Retina (tissue), 1 donor: ENCODE measurements around the gene MINDY4.

Experiments used
- DNase-seq: peaks from one replicate; pipeline ENCODE4 v3.0.0-alpha.2; 2016

MINDY4 gene

DNA sequence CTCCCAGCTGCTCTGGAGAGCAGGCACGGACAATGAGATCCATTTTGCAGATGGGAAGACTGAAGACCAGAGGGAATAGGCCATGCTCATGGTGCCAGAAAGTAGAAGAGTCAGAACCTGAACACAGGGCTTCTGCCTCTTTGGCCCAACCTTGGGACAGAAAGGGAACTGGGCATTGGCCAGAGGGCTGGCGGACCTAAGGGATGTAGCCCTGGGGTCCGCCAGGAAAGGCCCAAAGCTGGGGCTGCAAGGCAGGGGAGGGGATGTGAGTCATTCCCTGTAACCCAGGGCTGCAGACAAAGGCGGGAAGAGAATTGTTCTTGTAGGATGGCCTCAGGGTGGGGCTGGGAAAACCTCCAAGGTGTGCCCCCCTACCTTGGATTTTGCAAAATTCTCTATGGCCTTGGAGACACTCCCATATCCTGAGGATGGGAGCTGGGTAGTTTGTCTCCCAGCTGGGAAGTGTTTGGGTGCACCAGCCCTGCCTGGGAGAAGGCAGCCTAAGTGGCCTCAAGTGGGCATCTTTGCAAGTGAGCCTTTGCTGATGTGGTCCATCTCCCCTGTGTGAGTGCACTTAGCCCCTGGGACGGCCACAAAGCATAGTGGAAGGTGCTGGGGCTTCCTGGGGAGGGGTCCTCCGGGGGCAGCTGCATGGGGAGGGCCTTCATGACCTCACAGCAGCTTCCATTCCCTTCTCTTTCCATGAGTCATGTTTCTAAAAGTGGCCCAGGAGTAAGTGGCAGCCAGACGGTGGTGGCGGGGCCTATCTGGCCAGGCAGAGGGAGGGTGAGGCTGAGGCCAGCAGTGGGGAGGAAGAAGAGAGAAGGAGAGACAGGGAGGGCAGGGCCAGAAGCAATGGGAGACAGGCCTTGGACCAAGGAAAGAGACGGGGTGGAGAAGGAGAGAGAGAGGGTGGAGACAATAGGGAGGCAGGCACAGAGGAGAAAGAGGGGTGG, 149.6 kb downstream of the MINDY4 start:
- no peak for DNase-seq

DNA sequence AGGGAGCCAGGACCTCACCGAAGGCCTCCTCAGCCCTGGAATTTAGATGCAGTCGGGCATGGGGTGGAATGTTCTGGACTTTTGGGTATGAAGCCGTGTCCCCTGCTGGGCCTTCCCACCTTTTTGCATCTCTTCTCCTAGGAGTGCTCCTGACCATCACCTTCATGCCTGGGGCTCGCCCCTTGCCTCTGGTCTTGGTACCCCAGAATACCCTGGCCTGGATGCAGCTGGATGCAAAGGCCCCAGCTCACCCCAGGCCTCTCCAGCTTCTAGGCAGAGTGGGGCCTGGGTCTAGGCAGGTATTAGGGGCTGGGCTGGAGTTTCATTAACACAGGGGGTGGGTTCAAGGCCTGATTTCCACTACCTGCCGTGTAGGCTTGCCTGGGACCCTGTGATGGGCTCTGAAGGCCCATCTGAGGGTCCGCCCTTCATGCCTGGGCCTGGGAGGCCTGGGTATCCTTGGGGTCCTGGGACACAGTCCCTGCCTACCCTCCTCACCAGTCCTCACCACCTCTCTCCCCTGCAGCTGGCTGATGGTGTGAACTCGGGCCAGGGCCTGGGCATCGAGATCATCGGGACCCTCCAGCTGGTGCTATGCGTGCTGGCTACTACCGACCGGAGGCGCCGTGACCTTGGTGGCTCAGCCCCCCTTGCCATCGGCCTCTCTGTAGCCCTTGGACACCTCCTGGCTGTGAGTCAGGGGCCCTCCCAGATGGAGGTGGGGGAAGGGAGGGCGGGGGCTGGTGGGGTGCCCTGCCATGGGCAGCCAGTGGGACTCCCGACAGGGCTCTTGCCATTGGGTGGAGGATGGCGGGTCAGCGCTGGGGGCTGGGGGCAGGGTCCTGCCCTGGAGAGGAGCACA, 150.6 kb downstream of the MINDY4 start:
- DNase-seq: no peak

DNA sequence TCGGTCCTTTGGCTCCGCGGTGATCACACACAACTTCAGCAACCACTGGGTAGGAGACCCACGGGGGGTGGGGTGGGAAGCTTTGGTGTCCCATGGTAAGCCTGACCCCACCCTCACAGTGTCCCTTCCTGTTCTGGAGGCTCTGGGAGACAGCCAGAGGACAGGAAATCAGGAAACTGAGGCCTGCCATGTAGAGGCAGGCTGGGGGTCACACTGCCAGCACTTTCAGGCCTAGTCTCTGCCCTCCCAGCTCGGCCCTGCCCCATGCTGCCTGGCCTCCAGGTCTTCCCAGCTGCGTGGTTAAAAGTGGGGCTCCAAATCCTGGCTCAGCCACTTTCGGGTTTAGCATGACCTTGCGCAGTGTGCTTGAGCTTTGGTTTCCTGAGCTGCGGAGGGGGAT, 151.4 kb downstream of the MINDY4 start:
- DNase-seq: no peak

DNA sequence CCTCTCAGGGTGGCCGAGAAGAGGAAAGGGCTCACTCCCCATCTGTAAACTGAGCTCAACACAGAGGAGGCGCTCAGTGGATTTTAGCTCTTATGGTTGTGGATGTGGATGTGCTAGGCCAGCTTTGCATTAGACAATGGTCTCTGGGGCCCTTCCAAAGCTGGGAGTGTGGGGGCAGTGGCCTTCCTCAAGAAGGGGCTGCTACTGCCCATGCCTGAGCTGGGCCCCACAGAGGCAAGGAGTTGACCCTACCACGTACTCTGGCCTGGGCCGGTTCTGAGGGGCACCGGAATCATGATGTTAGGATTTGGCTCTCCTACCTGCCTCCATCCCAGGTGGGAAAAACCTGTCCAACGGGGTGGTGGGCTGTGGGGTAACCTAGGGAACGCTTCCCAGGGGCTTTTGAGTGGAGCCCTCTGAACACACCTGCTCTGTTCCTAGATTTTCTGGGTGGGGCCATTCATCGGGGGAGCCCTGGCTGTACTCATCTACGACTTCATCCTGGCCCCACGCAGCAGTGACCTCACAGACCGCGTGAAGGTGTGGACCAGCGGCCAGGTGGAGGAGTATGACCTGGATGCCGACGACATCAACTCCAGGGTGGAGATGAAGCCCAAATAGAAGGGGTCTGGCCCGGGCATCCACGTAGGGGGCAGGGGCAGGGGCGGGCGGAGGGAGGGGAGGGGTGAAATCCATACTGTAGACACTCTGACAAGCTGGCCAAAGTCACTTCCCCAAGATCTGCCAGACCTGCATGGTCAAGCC, 152.0 kb downstream of the MINDY4 start:
- DNase-seq: no peak

DNA sequence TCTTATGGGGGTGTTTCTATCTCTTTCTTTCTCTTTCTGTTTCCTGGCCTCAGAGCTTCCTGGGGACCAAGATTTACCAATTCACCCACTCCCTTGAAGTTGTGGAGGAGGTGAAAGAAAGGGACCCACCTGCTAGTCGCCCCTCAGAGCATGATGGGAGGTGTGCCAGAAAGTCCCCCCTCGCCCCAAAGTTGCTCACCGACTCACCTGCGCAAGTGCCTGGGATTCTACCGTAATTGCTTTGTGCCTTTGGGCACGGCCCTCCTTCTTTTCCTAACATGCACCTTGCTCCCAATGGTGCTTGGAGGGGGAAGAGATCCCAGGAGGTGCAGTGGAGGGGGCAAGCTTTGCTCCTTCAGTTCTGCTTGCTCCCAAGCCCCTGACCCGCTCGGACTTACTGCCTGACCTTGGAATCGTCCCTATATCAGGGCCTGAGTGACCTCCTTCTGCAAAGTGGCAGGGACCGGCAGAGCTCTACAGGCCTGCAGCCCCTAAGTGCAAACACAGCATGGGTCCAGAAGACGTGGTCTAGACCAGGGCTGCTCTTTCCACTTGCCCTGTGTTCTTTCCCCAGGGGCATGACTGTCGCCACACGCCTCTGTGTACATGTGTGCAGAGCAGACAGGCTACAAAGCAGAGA, 152.7 kb downstream of the MINDY4 start:
- peak; percentile 17 for DNase-seq

DNA sequence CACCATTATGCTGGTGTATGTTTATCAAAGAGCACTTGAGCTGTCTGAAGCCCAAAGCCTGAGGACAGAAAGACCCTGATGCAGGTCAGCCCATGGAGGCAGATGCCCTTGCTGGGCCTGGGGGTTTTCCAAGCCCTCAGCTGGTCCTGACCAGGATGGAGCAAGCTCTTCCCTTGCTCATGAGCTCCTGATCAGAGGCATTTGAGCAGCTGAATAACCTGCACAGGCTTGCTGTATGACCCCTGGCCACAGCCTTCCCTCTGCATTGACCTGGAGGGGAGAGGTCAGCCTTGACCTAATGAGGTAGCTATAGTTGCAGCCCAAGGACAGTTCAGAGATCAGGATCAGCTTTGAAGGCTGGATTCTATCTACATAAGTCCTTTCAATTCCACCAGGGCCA, 153.4 kb downstream of the MINDY4 start:
- no peak for DNase-seq

DNA sequence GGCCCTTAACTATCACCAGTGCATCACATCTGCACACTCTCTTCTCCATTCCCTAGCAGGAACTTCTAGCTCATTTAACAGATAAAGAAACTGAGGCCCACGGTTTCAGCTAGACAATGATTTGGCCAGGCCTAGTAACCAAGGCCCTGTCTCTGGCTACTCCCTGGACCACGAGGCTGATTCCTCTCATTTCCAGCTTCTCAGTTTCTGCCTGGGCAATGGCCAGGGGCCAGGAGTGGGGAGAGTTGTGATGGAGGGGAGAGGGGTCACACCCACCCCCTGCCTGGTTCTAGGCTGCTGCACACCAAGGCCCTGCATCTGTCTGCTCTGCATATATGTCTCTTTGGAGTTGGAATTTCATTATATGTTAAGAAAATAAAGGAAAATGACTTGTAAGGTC, 153.9 kb downstream of the MINDY4 start:
- no peak for DNase-seq

DNA sequence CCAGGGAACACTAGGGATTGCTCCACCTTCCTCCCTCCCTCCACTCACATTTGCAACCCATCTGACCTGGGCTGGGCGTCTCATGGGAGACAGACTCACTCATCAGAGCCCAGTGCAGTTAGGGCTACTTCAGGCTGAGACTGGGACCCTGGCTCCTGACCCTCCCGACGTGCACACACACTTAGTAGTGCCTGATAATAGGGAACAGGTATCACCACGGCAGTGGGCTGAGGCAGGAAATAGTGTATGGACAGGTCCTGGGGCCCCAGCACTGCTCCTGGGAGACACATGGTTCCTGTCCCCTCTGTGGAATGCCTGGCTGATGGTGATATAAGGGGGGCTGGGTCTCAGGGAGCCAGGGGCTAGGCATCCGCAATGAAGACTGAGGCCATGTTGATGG, 154.7 kb downstream of the MINDY4 start:
- DNase-seq: no peak

DNA sequence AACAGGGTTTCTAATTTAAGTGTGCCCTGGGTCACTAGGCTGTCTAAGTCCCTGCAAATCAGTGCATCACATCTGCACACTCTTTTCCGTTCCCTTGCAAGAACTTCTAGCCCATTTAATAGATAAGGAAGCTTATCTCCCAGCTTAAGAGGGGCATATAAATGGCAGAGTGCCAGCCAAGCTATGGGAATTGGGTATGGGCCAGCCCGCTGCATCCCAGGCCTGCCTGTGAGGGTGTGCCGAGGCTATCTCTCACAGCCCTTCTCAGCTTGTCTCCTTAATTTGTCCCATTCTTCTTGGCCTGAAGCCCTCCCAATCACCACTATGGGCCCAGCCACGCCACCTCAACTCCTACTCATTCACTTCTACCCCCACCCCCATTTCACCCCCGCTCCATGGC, 155.1 kb downstream of the MINDY4 start:
- no peak for DNase-seq

DNA sequence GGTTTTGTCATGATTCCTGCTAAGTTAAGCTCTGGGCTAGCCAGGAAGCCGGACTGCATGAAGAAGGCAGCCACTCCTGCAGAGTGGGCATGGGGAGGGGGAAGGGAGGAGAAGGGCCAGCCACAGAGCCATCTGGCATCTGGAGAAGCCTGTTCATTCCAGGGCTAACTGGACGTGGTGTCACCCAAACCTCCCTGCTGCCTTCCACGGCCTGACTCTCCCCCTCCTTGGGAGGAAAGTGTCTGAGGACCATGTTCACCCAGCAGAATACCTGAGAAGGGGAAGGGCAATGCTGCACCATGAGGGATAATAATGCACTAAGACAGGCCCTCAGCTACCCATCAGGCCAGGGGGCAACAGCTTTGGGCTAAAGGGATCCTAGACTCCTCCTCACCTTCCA, 155.8 kb downstream of the MINDY4 start:
- no peak for DNase-seq

DNA sequence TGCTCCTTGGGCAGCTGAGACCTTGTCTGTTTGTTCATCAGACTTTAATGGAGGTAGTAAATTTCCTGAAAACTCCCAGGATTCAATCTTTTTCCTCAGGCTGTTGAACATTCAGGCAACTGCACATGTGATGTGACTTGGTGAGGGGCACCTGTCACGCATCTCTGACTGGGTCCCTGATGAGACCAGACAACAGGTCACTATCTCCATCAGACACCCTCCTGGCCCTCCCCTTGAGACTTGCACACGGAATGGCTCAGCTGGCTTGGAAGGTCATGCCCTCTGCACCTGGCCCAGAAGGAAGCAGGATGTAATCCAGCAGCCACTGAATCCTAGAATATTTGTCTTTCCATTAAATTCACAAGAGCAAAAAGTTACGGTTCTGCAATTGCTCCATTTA, 156.3 kb downstream of the MINDY4 start:
- no peak for DNase-seq

DNA sequence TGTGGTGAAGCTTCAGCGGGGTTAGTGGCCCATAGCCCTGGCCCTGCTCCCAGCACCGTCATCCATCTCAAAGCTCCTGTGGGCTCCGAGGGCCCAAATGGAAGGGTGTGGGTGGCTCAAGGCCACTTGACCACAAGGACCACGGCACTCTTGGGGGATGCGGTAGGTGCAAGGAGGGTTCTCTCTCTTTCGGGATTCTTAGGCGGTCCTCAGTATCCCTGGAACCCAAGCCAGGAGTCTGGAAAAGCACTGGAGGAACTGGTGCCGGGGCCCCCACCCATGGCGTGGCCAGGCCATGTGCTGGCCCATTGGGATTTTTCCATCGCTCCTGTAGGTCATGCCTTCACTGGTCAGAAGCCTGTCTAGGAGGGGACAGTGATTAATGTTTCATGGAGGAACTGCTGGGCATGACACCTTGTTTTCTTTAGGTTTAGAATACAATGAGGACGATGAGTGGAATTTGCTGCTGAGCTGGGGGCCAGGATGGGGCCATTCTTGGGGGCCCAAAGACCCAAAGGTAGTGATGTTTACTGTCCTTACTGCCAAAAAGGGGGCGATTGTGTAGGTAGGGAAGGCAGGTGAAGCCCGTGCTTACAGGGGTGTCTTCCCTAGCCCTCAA, 157.1 kb downstream of the MINDY4 start:
- no peak for DNase-seq

DNA sequence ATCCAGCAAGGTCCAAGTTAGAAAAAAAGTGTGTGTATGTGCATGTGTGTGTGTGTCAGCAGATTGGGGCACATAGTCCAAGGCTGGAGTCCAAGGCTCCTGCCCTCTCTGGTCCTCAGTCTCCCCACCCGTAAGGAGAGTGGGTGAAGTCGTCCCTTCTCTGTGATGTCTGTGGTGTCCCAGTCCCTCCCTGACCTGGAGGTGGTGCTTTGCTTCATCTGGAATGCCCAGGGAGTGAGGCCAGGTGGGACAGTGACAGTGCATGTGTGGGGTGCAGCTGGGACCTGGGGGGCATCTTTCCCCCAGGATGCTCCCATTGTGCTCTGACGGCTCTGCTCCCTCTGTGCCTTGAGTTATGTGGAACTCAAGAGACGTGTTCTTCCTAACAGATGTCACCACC, 158.5 kb downstream of the MINDY4 start:
- DNase-seq: no peak

DNA sequence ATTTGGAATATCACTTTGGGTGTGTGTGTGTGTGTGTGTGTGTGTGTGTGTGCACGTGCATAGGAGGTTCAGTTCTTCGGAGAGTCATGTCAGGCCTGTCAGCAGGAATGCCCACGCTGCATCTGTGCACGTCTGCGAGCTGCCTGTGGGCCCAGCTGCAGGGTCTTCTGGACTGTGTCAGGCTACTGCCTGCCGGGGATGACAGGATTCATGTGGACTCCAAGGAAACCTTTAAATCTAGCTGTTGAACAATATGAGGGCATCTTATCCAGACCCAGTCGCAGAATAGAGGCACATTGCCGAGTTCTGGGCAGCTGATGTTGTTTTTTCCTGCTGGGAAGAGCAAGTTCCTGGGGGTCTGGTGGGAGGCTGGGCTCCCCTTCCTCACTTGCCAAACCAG, 159.4 kb downstream of the MINDY4 start:
- peak; percentile 14 for DNase-seq

DNA sequence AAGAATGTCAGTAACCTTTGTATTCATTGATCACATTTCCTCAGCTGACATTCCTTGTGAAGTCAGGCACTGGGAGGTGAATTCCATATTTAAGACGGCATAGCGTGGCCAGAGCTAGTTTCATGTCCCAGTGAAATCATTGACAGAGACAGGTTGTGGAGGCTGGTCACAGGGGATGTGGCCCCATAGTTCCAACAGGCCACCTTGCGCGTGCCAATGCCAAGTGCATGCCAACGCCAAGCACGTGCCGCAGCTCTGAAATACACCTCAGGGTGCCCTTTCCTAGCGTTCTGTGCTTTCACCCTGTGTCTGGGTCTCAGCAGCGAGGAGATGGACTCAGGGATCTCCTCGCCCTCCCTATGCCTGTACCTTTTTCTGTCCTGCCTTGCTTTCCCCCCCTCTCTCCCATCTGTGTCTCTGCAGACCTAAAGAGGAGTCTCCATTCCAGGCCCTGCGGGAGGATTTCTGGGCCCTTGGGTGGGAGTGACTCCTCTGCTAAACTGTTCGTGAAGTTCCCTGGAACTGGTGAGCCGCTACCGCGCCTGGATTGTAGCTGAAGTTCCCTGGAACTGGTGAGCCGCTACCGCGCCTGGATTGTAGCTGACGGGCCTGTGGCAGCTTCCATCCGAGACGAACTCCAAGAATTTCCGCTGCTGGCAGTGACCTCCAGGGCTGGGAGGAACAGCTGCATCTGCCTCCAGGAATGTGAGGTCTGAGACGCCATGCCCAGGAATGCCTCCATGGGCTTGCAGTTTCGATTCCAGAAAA, 160.1 kb downstream of the MINDY4 start:
- no peak for DNase-seq

DNA sequence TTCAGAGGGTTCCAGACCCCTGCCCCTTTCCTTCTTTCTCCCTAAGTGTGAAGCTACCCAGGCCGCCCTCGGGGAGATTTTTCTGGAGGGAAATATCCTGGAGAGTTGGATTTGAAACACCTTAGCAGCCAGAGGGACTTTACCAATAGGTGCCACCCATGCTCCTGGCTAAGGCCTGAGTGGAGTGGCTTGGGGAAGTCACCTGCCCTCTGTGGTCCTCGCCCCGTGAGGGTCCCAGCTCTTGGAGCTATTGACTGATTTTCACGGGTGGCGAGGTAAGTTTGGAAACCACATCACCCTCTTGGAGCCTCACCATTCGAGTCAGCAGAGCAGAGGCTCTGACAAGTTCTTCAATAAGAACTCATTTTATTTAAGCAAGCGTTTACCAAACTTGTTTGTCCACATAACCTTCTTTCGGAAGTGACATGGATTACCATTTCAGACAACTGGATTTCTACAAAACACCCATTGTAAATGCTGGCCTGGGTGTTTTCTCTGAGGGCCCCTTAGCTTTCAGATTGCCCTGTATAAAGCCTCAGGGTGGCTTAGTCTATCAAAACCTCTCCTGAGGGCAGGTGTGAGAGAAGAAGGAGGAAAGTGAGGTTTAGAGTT, 160.8 kb downstream of the MINDY4 start:
- DNase-seq: no peak

DNA sequence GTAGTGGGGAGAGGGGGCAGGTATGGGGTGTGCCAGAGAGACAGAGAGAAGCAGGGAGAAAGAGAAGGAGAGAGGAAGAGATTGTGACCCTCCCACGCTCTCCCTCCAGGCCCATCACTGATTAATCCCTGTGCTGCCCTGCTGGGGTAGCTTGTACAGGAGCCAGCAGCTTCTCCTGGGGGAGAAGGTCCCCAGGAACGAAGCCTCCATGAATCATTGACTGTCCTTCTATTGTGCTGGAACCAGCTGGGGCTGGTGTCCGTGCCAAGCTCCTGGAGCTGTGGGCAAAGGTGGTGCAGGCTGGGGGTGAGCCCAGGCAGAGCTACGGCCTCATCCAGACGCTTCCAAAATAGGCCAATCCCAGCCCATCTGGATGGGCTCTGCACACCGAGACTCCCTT, 161.3 kb downstream of the MINDY4 start:
- DNase-seq: no peak

DNA sequence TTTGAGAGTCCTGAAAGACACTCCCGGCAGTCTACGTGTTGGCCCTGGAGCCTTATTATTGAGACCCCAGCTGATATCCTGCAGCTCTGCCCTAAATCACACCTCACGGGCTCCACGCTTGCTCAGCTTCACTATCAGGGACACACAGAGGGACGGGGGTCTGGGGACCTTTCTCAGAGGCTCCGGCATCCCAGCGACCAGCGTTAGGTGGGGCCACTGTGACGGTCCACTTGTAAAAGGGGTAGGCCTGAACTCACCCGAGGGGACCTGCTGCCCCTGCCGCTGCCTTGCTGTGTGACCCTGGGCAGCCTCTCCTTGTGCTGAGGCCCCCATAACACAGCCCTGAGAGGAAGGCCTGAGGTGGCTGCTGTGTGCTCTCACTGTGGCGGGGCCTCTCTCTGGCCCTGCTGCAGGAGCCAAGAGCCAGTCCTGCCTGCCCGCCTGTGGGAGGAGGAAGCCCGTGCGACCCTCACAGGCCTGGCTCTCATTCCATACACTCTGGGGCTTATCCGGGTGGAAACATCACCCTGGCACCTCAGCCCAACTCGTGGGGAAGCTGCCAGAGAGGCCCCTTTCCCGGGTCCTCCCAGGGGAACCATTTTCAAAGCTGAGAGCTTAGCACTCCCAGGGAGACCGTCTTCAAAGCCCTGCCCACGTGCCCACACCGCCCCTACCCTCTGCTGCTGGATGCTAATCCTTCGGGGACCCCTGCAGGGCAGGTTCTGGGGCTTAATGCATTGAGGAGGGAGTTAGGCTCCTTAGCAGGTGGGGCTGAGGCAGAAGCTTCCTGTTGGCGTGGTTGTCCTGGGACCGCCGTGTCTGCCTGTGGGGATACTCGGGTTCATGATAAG, 162.1 kb downstream of the MINDY4 start:
- DNase-seq: peak; percentile 61

DNA sequence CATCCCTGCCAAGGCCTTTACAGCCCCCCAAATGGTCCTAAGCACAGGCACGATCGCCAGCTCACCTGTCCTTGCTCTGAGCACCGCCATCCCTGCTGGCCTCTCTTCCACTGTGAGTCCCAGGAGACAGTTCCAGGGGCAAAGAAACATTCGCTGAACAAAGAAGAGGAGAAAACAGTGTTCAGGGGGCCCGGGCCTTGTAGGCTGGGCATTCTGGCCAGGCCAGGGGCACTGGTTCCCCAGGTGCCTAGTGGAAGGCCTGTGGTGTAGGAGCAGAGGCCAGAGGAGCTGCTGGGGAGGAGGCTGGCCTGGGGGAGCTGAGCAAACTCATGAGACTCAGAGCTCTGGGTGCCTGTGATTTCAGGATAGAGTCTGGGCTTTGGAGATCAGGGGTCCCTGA, 163.0 kb downstream of the MINDY4 start:
- no peak for DNase-seq
